Tibial nerve (tissue), 3 donors: ENCODE data around the gene CTAG1B.

Experiments used
- POLR2A ChIP-seq, 2 donors: fragments of 450-650 bp; IDR thresholded peaks; one replicate each; pipeline ENCODE4 v1.6.1; 2017; ENCODE audit warnings: antibody characterized with exemption in 2 of 2, mild to moderate bottlenecking in 2 of 2, moderate library complexity in 2 of 2
- TF ChIP-seq, protein P1 (sequence below), 5 experiments: fragments of 200-600 bp in 3 of 5; fragments of 450-650 bp in 2 of 5; sonication (generic) in 3 of 5; IDR thresholded peaks; one replicate each; pipeline ENCODE4 v1.5.1; 2016 to 2019; ENCODE audit warnings: antibody characterized with exemption in 5 of 5, mild to moderate bottlenecking in 3 of 5, moderate library complexity in 2 of 5

DNA sequence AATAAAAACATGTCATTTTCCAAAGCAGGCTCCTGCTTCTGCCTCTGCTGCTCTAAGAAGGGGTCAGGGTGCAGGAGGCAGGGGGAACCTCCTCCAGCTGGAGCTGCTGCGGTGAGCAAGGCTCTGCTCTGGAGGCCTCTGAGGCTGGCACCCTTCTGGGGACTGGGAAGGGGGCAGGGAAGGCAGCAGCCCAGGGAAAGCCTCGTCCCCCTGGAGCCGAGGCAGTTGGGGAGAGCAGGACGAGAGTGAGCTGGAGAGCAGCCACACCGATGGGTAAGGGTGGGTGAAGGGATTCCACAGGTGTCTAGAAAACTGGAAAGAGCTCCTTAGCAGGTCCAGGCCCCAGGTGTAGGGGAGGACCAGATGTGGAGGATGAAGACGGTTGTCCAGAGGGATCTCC is 36.3 kb upstream of the CTAG1B start:
- TF ChIP-seq, protein P1, sequence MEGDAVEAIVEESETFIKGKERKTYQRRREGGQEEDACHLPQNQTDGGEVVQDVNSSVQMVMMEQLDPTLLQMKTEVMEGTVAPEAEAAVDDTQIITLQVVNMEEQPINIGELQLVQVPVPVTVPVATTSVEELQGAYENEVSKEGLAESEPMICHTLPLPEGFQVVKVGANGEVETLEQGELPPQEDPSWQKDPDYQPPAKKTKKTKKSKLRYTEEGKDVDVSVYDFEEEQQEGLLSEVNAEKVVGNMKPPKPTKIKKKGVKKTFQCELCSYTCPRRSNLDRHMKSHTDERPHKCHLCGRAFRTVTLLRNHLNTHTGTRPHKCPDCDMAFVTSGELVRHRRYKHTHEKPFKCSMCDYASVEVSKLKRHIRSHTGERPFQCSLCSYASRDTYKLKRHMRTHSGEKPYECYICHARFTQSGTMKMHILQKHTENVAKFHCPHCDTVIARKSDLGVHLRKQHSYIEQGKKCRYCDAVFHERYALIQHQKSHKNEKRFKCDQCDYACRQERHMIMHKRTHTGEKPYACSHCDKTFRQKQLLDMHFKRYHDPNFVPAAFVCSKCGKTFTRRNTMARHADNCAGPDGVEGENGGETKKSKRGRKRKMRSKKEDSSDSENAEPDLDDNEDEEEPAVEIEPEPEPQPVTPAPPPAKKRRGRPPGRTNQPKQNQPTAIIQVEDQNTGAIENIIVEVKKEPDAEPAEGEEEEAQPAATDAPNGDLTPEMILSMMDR (IDR thresholded peaks at IDR 0.05) = no peak
- TF ChIP-seq POLR2A (IDR thresholded peaks at IDR 0.05) = no peak
